OCI-M2 (cell line): Measurements from ENCODE around the gene VAMP4.

Experiments used
- DNase-seq: peaks from one replicate; lab custom pipeline; 2025; ENCODE audit not compliant: unreplicated experiment; lab: John Stamatoyannopoulos, UW

VAMP4 gene

GRCh38 chr1:171741872-171742576 is at the start of gene VAMP4:
Gene VAMP4, minus strand, starts transcription at chr1:171742065. Its CDS starts 3,651 bp downstream, at chr1:171738414.
- peak; percentile 39 for DNase-seq

- no peak for DNase-seq
Observed at GRCh38 chr1:171790318-171790717, 48.5 kb upstream of the VAMP4 start.

- no peak for DNase-seq
Observed at GRCh38 chr1:171788696-171789095, 46.8 kb upstream of the VAMP4 start.

GRCh38 chr1:171787686-171788480 is 46.0 kb upstream of the VAMP4 start:
- DNase-seq = no peak

GRCh38 chr1:171786534-171786933 is 44.7 kb upstream of the VAMP4 start:
- DNase-seq = no peak

DNA sequence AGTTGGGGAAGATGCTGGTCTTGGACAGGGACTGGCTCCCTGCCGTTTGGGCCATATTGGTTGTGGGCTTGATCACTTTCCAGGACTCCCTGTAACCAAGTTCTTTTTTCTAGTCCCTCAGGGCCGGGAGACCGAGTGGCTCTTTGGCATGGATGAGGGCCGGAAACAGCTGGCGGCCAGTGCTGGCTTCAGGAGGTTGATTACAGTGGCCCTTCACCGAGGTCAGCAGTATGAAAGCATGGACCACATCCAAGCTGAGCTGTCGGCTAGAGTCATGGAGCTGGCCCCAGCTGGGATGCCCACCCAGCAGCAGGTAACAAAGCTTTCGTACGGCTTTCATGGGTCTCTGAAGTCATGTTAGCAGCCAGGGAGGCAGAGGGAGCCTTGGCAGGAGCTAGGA is 43.9 kb upstream of the VAMP4 start:
- DNase-seq = no peak

GRCh38 chr1:171784784-171785183 is 42.9 kb upstream of the VAMP4 start:
- DNase-seq = no peak

- DNase-seq = no peak
Observed at GRCh38 chr1:171783816-171784530, 42.1 kb upstream of the VAMP4 start.

- peak; percentile 83 for DNase-seq
Observed at GRCh38 chr1:171781176-171781875, 39.5 kb upstream of the VAMP4 start, which contains the start of gene METTL13. Gene METTL13, plus strand, starts transcription at chr1:171781660. Its CDS starts 308 bp downstream, at chr1:171781968.

DNA sequence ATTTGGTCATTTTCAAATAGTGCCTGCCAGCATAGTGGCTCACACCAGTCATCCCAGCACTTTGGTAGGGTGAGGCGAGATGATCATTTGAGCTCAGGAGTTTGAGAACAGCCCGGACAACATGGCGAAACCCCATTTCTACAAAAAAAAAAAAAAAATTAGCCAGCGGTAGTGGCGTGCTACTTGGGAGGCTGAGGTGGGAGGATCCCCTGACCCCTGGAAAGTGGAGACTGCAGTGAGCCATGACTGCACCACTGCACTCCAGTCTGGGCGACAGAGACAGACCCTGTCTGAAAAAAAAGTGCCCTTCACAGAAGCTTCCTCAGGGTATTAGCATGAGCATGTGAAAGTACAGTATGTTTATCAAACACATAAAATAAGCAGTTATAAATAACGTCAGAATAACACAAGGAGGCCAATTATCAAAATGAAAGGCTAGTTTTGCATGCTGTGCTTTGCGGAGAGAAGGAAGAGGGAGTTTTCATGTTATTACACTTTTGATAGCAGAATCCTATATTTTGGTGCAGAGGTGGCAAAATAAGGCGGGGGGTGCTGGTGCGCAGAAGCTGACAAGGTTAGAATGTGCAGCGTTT is 38.8 kb upstream of the VAMP4 start:
- no peak for DNase-seq

- DNase-seq = no peak
Observed at GRCh38 chr1:171772312-171772711, 30.4 kb upstream of the VAMP4 start.

DNA sequence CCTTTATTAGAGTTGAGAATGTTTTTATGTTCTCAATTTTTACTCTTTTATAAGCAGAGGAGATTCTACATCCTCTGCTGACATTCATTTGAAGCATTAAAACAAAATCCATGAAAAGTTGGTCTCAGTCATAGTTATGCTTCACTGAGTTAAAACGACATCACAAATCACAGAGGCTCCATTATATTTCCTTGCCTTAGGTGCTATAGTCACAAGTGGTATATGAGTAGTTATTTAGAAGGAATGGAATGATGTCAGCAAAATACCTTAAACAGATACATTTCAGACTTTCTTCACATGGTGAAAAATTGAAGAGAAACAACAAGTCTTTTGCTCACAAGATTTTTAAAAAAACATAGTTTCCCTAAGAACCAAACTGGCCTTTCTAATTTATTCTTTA is 27.9 kb upstream of the VAMP4 start:
- no peak for DNase-seq

DNA sequence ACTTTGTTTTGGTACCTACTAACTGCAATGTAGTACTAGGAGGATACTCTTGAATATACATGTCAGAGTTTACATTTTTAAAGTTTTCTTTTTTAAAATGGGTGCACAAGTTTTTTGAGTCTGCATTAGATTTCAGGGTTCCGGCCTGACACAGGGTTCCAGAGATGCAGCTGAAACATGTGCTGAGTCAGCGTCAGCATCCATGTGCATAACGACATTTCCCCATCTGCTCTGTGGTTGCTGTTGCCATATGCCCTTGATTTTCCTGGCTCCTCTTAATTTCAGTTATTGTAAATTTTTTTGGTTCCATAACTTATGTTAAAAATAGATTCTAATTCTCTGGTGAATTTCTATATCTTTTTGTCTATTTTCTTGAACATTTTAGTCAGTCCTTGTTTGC is 27.3 kb upstream of the VAMP4 start:
- no peak for DNase-seq

DNA sequence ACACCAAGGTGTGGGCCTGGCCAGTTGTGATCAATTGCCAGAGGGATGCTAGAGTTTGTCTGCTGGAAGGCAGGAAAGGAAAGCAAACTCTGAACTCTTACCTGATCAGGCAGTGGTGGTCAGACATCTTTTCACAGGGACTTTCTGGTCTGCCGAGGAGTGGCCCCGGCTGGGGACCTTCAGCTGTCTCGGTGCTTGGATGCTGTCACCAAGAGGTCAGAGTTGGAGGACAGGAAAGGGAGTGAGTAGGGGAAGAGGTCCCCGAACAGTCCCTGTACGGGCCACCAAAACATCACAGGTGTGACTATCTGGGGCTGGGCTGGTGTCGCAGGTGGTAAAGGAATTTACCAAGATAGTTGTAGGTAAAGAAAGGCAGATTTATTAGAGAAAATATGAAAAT is 21.9 kb upstream of the VAMP4 start:
- DNase-seq = no peak

DNA sequence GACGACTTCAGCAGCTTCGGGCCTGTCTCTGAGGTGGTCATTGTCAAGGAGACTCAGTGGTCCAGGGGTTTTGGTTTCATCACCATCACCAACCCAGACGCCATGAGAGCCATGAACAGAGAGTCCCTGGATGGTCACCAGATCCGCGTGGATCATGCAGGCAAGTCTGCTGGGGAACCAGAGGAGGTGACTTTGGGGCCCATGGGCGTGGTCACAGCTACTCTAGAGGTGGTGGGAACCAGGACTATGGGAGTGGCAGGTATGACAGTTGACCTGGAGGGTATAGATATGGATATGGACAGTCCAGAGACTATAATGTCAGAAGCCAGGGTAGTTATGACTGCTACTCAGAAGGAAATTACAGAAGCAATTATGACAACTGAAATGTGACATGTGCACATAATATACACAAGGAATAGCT is 20.3 kb upstream of the VAMP4 start:
- DNase-seq = no peak

DNA sequence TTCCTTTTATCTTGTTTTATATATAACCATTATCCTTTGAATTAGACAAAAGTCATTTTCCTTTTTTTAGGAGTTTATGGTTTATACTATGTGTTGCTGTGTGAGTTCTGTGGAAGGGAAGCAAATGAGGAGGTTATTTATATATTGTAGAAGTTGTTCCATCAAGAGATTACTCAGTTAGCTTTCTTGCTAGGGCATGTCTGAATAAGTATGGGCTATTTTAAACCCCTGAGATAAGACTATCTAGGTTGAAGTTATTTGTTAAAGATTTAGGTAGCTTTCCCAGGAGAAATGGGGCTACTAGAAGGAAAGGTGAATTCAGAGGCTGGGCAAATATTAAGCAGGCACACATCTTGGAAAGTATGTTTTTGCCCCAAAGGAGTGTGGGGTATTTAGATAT is 16.1 kb upstream of the VAMP4 start:
- no peak for DNase-seq

- DNase-seq = no peak
Observed at GRCh38 chr1:171756856-171757255, 15.0 kb upstream of the VAMP4 start.

DNA sequence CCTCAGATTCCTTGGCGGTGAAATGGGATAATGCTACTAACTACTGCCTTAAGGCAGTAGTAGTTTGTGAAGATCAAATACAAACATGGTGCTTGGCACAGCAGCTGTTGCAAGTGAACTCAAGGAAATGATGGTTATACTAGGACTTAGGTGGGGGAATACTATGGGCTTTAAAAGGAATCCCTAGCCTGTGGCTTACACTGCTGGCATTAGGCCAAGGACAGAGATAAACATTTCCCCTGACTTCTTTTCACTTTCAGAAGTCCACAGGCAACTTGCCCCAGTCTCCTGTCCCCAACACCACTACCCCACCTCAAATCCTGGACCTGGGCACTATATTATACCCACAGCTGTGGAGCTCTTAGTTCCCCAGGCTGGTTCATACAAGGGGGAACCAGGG is 13.1 kb upstream of the VAMP4 start:
- DNase-seq = no peak

DNA sequence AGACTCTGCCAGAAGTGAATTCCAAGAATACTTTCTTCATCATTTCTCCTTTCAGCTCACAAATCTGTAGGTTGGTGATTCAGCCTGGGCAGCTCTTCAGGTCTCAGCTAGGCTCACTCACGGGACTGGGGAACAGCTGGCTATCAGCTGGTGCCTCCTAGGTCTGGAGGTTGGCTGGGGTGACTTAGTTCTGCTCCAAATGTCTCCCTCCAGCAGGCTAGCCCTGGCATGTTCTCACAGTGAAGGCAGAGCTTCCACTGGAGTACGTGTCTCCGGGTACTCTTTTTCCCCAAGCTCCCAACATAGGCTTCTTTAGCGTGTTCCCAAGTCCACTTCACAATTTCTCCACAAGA is 12.5 kb upstream of the VAMP4 start:
- DNase-seq = no peak

GRCh38 chr1:171753685-171754352 is 12.0 kb upstream of the VAMP4 start:
- no peak for DNase-seq
